Fibroblast of lung (primary cell): Measurements from ENCODE around the gene TCIRG1. TPM values are rescaled to one million over a fixed set of nuclear protein-coding genes. Genes with fewer than 3 reads are reported as not detected.

Source experiments
- polyA plus RNA-seq, 2 donors: library from polyadenylated mRNA; depleted of rRNA in 1 of 2; stranded (reverse) in 1 of 2; unstranded in 1 of 2; fragments of >200 nt; gene quantifications; 2 replicates each; pipeline ENCODE4 v1.2.1, GENCODE V29; 2011 to 2012; ENCODE audit warnings: missing spikeins in 1 of 2
- total RNA-seq: library from RNA; depleted of rRNA; stranded (reverse); fragments of >200 nt; gene quantifications from 2 replicates; pipeline ENCODE4 v1.2.1, GENCODE V29; 2014

The TCIRG1 gene
- total and polyA plus RNA-seq, 2 donors (not counting 1 experiment from before 2014, with no cell fraction given) = 26.7 to 46.2 TPM

Other genes with a start within 250 kb of the TCIRG1 start
- gene UNC93B1, start 34.9 kb upstream of the TCIRG1 start, total RNA-seq = 20.0 and 20.5 TPM in 2 replicates
- 11.5 and 15.7 TPM in 2 replicates for gene UNC93B1, start 34.9 kb upstream of the TCIRG1 start, polyA plus RNA-seq
- 24.9 and 57.6 TPM in 2 replicates for gene ALDH3B1, start 28.7 kb upstream of the TCIRG1 start, total RNA-seq
- gene ALDH3B1, start 28.7 kb upstream of the TCIRG1 start, polyA plus RNA-seq = 19.1 and 39.0 TPM in 2 replicates
- gene NDUFS8, start 8.3 kb upstream of the TCIRG1 start, total RNA-seq = 88.1 and 148 TPM in 2 replicates
- 36.3 and 53.5 TPM in 2 replicates for gene NDUFS8, start 8.3 kb upstream of the TCIRG1 start, polyA plus RNA-seq
- 8.0 and 8.4 TPM in 2 replicates for gene CHKA, start 82.4 kb downstream of the TCIRG1 start, total RNA-seq
- 7.2 and 7.4 TPM in 2 replicates for gene CHKA, start 82.4 kb downstream of the TCIRG1 start, polyA plus RNA-seq
- 23.4 and 24.3 TPM in 2 replicates for gene KMT5B, start 174.3 kb downstream of the TCIRG1 start, total RNA-seq
- 9.3 and 13.0 TPM in 2 replicates for gene KMT5B, start 174.3 kb downstream of the TCIRG1 start, polyA plus RNA-seq
- 14.1 and 25.4 TPM in 2 replicates for gene C11orf24, start 232.9 kb downstream of the TCIRG1 start, total RNA-seq
- 45.6 TPM in 2 replicates for gene C11orf24, start 232.9 kb downstream of the TCIRG1 start, polyA plus RNA-seq